HG03095 (cell line): ENCODE data around the gene RBBP8NL.

Source experiments
- ATAC-seq: cut with Tn5 transposase; IDR thresholded peaks from one replicate; pipeline ENCODE4 v1.9.1; 2021; ENCODE audit warnings: moderate library complexity; ENCODE audit not compliant: unreplicated experiment

Gene RBBP8NL

GRCh38 chr20:62427172-62428001 lies at the start of gene RBBP8NL:
Gene RBBP8NL (minus strand): TSS chr20:62427539. CDS start chr20:62419647, 7,892 bp downstream.
- no peak for ATAC-seq

GRCh38 chr20:62476056-62476838 lies 48.9 kb upstream of the RBBP8NL start:
- no peak for ATAC-seq

- no peak for ATAC-seq
Measured at GRCh38 chr20:62475772-62476055, 48.4 kb upstream of the RBBP8NL start, which contains the start of gene GATA5. Gene GATA5 (minus strand): TSS chr20:62475995. CDS start chr20:62475521, 474 bp downstream.

GRCh38 chr20:62475027-62475771 lies 47.9 kb upstream of the RBBP8NL start:
- ATAC-seq, result no peak

DNA sequence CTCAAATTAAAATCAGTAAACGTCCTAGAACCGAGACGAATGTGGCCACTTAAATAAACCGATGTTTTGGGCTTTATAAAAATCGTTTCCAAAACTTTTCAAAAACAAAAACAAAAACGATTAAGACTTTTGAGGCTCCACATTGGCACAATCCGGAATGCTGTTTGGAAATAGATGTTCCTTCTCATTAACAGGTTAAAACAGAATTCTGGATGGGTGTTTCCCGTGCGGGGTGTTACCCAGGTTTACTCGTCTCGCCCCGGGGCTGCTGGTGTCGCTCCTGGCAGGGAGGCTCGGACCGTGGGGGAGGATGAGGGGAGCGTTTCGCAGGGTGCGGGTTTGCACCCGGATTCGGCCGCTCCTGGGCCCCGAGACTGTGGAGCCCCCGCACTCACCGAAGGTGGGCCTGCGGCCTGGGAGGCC lies 47.3 kb upstream of the RBBP8NL start:
- ATAC-seq, result no peak

DNA sequence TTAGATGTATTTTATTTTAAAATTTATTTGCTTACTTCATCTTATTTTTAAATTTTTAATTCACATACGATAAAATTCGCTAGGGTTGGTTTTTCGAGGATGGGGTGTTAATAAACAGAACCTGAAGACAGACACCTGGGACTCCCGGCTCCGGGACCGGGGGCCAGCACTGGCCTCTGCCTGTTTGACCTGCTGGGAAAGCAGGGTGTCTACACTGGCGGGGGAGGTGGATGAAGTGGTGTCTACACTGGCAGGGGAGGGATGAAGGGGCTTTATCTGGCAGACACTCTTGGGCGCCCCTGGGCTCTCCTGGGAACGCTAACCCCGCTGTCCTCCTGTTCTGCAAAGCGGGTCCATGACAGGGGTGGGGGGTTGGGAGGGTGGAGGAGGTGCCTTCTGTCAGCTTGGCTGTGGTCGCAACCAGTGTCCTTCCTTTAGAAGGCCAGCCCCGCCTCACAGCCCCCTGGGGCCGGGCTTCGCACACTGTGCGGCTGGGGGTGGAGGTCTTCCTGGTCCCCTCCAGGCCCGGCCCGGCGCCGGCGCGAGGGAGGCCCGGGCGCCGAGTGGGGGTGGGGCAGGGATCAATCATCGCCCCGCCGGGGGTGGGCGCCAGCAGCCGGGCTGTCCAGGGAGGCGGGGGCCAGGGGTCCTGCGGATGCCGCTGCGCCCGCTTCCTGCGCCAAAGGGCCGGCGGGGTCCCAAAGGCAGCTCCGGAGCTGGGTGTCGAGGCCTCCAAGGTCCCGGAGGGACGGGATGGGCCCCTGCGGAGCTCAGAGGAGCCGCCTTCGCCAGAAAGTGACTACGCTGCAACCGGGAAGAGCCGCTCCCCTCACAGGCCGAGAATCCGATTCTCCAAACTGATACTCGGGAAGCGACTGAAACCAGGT lies 46.6 kb upstream of the RBBP8NL start:
- ATAC-seq, result no peak

DNA sequence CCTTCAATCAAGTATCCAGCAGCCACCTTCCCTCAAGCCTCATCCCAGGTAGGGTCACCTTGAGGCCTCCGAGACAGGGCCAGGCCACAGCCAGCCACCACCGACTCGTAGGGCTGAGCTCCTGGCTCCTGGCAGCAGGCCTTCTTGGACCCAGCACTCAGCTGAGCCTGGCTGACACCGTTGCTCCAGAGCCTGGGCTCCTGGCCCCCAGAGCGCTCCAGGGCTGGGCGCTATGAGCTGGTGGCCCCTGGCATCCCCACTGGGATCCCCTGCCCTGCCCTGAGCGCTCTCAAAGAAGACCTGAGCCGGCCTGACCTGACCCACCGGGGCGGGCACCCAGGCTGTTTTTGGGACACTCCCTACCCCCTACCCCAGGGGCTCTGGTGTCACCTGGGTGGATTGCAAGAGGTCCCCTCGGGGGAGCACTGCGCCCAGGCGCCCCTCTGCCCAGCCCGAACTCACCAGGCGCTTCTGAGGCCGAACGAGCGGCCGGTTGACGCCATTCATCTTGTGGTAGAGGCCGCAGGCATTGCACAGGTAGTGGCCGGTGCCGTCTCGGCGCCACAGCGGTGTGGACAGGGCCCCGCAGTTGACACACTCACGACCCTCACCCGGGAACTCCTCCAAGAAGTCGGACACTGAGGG lies 45.7 kb upstream of the RBBP8NL start:
- no peak for ATAC-seq

DNA sequence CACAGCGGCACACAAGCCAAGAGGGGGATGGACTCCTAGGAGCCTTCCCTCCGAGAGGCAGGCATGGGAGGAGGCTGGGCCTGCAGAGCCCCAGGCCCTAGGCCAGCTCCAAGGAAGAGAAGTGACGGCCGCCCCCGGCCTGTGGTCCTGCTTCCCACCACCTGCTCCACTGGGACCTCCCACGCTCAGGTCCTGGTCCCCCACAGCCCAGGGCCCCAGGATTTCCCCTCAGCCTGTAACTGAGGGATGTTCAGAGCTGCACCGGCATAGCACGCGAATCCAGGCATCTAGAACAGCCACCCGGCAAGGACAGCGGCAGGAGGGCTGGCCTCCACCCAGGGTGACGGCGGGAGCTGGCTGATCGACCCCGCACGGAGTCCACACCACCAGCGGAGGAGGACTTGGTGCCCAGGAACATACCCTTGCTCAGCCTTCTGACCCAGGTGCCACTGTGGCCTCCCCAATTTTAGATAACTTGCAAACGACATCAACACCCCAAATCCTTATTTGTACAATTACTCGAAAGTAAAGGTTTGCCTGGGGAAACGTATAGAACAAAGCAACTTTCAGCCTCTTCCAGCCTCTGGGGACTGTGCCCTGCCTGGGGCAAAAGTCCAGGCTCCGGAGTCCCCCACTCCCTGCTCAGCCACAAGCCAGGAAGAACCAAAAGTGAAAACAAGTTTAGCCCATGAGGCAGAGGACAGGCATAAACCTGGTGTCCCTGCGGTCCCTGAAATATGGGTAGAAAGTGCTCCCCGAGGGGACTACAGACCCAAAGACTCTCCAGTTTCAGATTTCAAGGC lies 45.0 kb upstream of the RBBP8NL start:
- ATAC-seq, result no peak

DNA sequence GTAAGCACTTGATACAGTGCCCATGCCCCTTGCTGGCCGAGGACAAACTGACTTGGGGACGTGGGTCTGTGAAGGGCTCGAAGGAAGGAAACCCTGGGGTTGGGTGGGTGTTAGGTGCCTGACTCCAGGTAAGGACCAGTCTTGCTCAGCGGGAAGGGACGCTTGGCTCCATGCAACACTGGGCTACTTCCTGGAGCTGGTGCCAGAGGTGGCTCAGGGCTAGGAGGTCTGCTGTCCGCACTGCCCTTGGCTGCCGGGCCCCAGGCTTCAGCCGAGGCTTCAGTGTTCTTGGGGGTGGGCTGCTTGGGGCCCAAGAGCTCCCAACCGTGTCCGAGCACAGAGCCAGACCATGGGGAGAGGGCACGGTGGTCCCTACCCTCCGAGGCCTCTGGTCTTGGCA lies 43.1 kb upstream of the RBBP8NL start:
- no peak for ATAC-seq

DNA sequence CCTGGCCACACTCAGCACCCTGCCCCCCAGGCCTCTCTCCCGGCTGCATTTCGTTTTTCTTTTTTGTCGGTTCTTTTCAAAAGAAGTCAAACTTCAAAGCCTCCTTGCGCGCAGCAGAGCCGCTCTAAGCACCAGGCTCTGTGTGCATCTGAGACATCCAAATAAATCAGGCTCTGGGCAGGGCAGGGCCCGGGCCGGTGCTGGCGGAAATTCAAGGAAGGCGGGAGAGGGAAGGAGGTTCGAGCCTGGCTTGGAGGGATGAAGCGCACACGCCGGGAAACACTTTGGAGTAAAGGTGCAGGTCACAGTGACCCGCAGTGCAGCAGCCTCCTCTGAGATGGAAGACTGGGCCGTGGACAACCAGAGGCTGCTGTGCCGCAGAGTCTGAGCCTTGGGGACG lies 42.7 kb upstream of the RBBP8NL start:
- no peak for ATAC-seq

- no peak for ATAC-seq
Measured at GRCh38 chr20:62469352-62469751, 42.0 kb upstream of the RBBP8NL start.

GRCh38 chr20:62466806-62467537 lies 39.6 kb upstream of the RBBP8NL start:
- no peak for ATAC-seq

- no peak for ATAC-seq
Measured at GRCh38 chr20:62466072-62466760, 38.9 kb upstream of the RBBP8NL start.

- ATAC-seq, result no peak
Measured at GRCh38 chr20:62464990-62465389, 37.7 kb upstream of the RBBP8NL start.

DNA sequence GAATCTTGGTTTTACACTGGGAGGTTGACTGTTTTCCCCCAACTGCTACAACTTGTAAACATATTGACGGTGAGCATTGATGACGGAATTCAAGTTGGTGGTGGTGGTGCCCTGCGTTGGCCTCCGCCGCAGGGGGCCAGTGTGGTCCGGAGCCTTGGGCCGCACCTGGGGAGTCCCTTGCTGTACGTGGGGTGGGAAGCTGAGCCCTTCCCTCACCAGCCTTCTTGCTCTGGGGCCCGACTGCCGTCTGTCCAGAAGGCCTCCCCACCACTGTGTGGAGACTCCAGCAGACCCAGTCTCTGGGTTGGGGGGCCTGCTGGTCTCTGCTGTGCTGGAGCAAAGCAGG lies 37.1 kb upstream of the RBBP8NL start:
- no peak for ATAC-seq

DNA sequence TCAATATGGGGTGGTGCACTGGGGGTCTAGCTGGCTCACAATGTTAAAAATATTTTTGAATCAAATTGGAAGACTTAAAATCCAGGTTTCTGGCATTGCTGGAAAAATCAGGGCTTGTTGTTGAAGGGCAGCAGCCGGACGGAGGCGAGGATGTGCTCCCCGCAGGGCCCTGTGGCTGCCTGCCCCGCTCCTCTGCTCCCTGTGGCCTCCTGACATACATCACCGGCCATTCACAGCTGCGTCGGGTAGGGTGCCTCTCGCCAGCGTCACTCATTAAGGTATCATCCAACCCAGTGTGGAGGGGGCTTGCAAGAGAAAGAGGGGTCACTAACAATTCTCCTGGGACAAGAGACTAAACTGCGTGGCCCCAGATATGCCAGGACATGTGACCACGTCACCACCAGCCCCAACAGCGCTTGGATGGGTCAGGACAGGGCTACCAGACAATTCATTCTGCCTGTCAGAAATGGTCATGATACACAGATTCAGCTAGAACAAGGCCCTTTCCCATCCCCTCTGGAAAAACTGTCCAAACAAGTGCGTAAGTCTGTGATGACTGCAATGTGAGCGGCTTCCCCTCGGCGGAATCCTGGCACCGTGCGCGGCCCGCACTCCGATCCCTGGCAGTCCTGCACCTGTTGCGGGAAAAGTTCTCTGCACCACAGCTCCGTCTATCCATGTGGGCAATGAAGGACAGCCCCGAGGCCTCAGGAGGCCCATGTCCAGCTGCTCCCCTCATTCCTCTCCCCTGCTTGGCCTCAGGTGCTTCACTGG lies 36.5 kb upstream of the RBBP8NL start:
- no peak for ATAC-seq

GRCh38 chr20:62462976-62463592 lies 35.7 kb upstream of the RBBP8NL start:
- no peak for ATAC-seq
